ENCODE measurements around the gene LDLRAD4.

LDLRAD4 gene

DNA sequence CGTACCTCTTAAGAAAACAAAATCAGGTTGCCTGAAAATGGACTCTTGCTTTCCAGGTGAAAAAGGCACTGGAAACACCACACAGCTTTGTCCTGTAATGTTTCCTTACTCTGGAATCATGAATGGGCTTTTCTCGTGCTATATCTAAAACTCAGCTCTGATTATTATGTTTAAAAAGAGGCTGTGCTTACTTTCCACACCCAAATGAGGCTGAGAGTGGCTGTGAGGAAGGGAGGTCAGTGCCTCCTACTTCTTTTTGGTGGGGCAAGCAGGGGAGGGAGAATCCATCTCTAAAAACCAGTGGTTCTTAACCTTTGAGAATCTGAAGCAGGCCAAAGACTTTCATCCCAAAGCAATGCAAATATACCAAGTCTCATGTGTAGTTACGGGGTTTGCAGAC, 359.2 kb downstream of the LDLRAD4 start:
- no peak for DNase-seq (ENCODE audit: low spot score)

DNA sequence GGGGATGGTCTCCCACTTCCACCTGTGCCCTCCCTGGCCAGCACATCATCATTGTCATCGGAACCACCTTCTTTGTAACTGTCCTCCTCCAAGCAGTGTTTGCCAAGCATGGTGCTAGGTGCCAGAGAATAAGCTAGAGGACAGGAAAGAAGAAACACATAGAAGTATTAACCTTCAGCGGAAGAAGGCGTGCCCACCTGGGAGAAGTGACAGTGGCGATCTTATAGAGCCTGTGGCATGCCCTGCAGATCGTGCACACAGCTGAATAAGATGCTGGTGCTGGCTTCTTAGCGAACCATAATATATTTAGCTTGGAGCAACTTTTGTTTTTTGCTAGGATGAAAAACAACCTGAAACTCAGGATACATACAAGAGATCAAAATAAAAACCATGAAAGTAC, 359.8 kb downstream of the LDLRAD4 start:
- no peak for DNase-seq (ENCODE audit: low spot score)

DNA sequence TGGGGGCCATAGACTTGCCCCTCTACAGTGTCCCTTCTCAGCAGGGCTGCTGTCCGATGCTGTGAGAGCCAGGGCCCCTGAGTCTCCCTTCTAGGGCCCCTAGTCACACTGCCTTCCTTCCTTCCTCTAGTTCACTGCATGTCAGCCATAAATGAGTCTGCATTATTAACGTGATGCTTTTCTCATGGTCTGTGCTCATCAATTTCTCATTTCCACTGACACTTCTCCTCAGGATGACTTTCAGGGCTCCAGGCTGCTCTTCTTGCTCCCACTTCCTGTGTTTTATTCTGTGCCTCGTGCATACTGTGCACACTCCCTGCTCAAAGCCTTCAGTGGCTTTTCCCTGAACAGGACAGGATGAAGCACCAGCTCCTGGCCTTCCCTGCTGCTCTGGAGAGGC, 361.3 kb downstream of the LDLRAD4 start:
- DNase-seq (ENCODE audit: low spot score): no peak

DNA sequence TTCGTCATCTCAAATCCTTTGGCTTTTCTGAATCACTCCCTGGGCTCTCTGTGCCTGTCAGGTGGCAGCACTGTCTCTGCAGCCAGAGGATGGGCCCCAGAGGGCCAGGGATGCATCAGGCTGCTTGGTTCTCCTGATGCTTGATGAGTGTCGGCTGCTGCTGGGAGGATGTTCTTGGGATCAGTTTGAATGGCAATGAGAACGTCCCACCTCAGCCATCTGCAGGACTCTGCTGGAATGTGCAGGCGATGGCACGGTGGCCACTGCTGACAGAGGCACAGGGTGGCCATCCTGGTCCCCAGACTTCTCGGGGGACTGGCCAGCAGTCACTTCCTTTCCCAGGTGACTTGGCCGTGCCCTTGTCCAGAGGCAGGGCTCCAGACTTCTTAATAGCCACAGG, 361.8 kb downstream of the LDLRAD4 start:
- DNase-seq (ENCODE audit: low spot score): no peak

DNA sequence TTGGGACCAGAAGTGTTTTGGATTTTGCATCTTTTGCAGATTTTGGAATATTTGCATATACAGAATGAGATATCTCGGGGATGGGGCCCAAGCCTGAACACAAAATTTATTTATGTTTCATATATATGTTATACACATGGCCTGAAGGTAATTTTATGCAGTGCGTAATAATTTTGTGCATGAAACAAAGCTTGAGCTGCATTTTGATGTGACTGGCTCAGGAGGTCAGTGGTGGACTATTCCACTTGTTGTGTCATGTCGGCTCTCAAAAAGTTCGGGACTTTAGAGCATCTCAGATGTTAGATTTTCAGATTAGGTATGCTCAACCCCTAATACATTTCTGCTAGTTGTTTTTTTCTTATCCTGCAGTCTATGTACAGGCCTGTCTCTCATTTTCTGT, 362.4 kb downstream of the LDLRAD4 start:
- no peak for DNase-seq (ENCODE audit: low spot score)

DNA sequence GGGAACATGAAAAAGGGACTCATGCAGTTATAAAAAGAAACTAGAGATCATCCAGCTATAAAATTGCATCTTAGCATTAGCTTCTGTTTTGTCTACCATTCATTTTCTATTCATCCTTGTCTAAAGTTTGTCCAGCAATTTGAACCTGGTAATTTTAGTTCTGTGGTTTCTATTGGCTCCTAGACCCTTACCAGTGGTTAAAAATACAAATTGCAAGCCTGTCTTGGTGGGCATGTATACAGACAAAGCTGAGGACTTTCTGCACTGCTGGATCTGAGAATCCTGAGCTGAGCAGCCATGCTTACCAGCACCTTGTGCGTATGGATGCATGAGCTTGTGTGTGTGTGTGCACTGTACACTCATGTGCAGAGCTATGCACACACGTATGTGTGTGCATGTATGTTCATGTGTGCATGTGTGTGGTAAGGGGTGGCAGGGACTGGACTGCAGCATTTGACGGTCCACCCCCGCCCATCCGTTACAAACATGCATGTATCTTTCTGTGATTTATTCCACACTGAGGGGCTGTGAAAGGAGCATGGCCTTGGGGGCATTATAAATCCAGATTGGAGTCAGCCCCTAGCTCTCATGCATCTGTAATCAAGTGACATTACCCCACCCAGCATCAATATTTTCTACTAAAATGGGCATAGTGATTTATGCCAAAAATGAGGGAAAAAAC, 363.1 kb downstream of the LDLRAD4 start:
- DNase-seq (ENCODE audit: low spot score): no peak

DNA sequence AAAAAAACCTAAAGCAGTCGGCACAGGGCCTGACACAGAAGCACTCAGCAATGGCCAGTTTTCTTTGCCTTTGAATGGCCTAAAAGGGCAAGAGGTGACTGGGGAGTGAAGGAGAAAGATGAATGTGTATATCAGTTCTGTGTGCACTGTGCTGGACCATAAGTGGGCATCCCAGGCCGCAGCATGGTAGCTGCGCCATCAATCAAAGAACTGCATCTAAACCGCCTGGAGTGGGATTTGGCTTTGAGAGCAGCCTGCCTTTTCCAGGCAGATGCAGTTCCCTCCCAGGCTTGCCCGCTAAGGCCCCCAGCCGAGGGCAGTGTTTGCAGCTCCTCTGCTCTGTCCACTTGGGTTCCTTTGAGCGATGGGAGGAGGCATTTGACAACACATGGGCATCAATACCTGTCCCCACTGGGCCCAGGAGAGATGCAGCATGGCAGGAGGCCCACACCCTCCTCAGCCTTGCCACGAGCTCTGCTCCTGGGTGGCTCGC, 363.7 kb downstream of the LDLRAD4 start:
- DNase-seq (ENCODE audit: low spot score): no peak

DNA sequence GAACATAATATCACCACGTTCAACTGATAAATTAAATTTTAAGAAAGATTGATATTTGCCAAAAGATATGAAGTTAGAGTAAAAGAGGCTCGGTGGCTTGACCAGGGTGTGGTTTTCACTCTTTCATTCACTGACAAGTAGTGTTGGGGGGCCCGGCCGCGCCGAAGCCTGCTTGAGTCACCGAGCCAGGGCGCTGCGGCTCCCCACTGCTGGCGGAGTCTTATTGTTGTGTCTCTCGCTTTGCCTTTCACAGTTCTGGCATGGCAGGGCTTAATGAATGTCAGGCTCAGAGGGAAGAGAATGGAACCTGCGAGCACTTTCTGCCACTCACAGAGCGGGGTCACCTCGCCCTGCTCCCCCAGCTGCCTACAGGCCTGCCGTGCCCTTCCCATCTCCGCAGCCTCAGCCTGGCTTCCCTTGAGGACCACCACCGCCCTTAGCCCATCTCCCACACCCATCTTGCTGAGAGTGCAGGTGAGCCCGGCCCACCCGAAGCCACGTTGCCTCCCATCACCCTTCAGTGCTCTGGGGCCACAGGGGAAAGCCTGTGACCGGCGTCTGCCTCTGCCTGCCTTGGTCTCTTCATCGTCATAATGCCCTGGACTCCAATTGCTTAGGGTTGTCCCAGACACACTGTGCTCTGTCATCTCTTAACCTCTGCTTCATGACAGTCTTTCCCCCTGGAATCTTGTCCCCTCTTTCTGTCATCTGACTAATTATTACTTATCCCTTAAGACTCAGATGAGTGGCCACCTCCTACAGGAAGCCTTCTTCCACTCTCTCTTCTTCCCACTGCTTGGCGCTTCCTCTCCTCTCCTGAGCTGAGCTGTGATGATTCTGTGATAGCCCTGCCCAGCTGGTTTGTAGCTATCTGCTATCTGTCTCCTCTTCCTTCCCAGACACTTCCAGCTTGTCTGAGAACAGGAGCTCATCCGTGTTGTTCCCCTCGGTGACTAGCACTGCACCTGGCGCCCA, 365.3 kb downstream of the LDLRAD4 start:
- no peak for DNase-seq (ENCODE audit: low spot score)

DNA sequence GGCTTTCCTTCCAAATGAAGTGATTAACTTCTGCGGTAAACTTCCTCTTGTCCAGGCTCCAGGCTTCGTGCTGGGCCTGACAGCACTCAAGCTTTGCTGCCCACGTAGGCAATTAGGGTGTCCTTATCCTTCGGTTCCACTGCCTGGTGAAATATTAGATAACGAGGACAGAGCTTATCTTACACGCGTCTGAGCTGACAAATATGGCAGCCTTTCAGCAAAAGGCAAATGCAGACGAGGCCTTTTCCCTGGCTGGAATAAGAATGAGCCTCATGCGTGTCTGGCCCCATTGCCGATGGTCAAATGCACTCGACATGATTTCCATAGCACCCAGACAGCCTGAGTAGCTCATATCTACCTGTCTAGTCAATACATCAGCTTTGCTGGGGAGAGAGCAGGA, 366.3 kb downstream of the LDLRAD4 start:
- DNase-seq (ENCODE audit: low spot score): no peak

DNA sequence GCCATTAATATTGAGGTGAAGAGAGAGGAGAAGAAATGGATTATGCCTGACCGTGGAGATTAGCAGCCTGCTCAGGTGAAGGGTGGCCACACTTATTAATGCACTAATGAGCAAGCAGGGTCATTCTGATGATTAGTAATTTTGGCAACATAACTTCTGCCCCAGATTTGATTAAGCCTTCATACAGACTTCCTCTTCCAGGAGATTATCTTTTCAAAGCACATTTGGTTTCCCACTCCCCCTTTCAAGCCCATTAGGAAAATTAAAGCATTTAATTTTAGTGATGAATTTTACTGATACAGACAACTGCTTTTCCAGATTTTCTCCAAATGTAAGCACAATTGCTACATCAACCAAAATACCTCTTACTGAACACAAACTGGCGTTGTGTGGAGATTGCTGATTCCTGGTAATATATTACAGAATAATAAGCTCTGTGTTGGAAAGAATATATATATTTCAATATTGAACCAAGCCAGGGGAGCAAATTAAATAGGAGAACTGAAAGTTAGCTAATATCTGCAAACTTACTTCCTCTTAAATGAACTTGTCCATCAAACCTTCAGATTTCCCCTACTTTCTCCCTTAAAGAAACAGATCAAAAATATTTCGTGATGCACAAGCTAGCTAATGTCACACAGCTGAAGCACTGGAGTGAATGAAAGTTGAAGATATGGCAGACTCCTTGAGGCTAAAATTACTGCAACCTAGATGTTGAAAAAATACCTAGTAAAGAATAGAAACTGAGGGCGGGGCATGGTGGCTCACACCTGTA, 367.0 kb downstream of the LDLRAD4 start:
- DNase-seq (ENCODE audit: low spot score): no peak

DNA sequence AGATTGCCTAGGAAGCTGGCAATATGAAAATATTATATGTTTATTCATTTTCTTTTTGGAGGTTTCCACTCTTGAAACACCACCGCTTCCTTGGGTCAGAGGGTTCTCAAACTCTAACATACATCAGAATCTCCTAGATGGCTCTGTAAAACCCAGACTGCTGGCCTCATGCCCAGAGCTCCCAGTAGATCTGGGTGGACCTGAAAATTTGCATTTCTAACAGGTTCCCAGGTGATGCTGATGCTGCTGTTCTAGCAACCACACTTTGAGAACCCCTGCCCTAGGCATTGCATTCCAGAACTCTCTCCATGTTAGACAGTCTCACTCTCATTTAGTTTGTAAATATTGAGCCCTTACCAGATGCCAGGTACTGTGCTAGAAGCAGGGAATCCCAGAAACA, 368.4 kb downstream of the LDLRAD4 start:
- DNase-seq (ENCODE audit: low spot score): no peak

DNA sequence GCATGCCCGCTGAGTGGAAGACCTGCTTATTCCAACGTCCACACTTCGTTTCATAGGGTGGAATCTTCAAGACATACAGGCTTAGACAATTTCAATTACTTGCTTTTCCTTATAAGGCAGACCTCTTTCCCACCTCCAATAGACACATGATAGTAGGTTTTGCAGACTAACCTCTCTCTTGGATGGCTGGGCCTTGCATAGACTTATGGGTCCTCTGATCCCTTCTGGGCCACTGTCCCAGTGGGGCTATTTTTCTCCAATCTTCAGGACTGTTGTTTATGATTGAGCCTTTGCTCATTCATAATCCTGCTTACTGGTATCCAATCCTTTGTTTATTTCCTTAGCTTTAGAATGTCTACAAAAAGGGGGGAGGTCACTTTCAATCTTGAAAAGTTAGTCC, 368.9 kb downstream of the LDLRAD4 start:
- no peak for DNase-seq (ENCODE audit: low spot score)

DNA sequence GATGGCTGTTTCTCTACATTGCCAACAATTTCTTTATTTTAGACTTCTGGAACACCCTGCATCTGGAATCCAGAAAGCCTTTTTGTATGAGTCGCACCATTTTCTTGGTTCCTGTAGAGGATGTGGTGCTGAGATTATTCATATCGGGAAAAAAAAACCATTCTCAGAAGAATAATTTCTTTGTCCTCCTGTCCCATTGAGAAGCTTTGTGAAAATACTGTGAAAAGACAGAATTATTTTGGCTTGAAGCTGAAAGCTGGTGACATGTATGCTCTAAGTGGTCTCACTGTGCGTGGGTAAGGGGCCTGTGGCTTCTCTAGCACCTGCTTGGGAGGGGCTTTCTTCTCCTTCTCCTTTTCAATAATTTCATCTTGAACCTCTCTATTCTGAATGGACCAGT, 369.4 kb downstream of the LDLRAD4 start:
- DNase-seq (ENCODE audit: low spot score): no peak

DNA sequence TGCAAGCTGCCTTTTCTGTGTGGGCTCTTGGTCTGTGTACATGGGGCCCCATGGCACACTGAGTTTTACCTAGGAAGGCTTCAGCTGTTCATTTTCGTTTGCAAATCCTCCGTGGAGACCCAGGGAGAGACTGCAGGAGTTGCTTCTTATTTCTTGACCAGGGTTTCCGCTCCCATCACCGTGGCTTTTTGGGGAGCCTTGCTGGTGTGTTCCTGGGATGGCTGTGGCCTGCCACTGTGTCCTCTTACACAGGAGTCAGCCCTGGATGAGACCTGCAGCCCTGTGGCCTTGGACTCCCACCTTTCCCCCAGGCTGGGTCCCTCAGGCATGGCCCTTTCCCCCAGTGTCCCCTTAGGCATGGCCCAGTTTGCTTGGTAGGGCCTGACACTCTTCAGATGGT, 370.8 kb downstream of the LDLRAD4 start:
- no peak for DNase-seq (ENCODE audit: low spot score)

DNA sequence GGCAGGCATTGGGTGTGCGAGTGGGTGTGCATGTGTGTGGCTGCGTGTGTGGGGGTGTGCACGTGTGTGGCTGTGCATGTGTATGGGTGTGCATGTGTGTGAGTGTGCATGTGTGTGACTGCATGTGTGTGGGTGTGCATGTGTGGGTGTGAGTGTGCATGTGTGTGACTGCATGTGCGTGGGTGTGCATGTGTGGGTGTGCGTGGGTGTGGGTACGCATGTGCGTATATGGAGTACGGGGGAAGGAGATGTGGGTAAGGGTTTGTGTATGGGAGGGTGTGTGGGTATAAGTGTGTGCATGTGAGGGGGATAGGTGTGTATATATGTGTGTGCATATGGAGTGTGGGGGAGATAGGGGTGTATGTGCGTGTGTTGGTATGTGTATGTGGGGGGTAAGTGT, 371.4 kb downstream of the LDLRAD4 start:
- DNase-seq (ENCODE audit: low spot score): no peak

DNA sequence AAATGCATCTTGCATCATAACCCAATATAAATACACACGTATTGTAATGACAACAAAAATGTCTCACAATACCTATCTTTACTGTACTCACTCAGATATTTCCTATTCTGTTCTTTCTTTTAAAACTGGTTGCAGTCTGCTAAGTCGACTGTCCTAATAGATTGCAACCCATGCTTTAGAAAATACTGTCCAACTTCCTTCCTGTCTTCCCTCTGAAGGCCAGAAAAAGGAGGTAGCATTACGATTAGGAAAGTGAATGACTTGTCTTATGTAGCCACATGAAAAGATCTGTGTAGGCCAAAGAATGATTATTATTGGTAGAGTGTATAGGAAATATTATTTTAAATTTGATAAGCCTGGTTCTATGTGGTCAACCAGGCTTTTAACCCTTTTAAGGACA, 373.7 kb downstream of the LDLRAD4 start:
- DNase-seq (ENCODE audit: low spot score): no peak

DNA sequence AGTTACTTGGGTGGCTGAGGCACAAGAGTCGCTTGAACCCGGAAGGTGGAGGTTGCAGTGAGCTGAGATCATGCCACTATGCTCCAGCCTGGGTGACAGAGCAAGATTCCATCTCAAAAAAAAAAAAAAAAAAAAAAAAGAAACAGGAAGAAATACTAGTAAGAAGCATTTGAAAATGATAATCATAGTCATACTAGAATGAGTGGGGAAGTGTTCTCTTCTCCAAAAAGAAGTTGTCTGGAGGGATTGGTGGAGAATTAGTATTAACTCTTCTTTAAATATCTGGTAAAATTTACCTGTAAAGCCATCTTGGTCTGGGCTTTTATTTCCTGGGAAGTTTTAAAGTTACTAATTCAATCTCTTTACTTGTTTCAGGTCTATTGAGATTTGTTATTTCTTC, 376.0 kb downstream of the LDLRAD4 start:
- no peak for DNase-seq (ENCODE audit: low spot score)

DNA sequence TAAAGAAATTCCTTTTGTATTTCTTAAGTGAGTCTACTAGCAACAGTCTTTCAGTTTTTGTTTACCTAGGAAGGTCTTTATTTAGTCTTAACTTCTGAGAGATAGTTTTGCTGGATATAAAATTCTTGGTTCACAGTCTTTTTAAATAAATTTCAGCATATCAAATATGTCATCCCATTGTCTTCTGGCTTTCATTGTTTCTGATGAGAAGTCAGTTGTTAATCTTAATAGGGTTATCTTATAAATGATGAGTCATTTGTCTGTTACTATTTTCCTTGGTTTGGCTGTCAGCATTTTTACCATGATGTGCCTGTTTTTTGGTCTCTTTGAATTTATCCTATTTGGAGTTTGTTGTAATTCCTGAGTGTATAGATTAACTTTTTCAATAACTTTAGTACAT, 378.5 kb downstream of the LDLRAD4 start:
- no peak for DNase-seq (ENCODE audit: low spot score)

DNA sequence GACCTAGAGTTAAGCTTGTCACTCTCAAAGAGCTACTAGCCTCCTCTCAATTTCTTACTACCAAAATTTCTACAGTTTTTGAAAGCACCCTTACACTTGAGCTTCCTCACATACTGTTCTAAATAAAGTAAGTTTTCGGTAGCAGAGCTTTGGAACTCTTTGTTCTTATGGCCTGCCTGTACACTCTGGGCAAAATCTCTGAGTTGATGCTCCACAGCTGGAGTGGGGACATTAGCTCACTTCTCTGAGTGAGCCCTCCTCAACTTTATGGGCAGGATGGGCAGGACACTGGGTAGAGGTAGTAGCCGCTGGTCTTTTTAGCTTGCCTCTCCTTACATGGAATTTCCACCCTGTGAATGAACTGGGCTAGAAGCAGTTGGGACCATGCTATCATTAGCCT, 380.0 kb downstream of the LDLRAD4 start:
- DNase-seq (ENCODE audit: low spot score): no peak

DNA sequence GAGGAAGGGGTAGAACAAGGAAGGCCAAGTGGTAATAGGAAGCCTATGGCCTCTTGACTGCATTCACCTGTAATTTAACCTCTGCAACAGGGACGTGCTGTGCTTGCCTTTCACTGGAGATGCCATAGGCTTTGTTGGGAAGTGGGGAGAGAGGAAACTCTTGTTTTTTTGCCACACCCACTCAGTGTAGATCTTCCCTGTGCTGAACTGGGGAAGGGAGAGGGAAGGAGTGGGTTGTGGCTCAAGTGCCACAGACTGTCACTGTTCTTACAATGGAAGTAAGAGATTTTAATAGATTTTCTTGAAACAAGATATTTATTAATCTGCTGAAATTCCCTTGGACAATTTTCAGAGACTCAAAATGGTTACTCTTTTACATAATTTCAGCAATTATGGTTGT, 380.5 kb downstream of the LDLRAD4 start:
- DNase-seq (ENCODE audit: low spot score): no peak

DNA sequence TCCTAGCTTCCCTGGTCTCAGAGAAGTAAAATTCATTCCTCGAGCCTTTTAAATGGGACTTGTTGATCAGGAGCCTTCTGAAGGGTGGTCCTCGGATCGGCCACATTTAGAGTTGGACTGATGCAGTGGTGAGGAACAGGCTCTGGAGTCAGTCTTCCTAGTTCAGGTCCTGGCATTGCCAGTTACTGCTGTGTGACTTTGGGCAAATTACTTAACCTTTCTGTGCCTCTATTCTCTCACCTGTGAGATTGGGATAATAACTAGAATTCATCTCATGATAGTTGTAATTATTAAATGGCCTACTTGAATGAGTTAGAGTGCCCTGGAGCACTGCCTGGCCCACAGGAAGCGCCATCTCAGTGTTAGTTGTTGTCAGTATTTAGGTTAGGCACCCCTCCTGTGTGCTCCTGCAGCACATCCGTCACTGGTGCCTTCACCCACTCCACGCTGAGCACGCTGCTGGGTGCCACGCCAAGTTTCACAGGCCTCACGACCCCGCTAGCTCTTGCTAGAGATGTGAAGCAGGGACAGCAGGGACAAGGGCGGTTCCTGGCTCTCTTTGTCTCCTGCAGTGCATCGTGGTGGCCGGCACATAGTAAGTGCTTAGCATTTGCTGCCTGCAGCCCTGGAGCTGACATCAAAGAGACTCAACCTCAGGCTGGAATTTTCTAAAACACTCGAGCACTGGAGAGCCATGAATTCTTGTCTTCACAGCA, 384.9 kb downstream of the LDLRAD4 start:
- no peak for DNase-seq (ENCODE audit: low spot score)

DNA sequence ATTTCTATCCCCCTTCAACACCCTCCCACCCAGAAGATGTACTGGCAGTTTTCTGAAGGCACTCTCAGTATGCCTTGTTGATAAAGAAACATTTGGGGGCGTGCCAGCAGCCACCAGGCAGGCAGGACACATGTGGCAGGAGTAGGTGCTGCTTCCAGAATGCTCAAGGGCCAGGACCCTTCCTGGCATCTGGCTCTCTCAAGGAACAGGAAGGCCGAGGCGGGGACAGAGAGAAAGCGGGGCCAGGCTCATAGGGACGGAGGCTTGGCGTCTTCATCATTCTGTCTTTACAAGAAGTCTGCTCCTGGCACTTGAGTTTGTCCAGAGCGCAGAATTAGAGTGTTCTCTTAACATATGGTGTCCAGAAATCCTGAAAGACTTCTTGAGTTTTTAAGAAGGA, 386.2 kb downstream of the LDLRAD4 start:
- no peak for DNase-seq (ENCODE audit: low spot score)
